NB4 (cell line): ENCODE measurements around the gene ADCYAP1.

ENCODE experiments used
- TF ChIP-seq, protein P1 (sequence below): IDR thresholded peaks from one replicate; pipeline ENCODE4 v1.5.1; 2012; ENCODE audit warnings: low read depth, low read length
- TF ChIP-seq, protein P2 (sequence below): IDR thresholded peaks from 2 replicates; pipeline ENCODE4 v1.6.1; 2011; ENCODE audit warnings: low read depth, low read length

DNA sequence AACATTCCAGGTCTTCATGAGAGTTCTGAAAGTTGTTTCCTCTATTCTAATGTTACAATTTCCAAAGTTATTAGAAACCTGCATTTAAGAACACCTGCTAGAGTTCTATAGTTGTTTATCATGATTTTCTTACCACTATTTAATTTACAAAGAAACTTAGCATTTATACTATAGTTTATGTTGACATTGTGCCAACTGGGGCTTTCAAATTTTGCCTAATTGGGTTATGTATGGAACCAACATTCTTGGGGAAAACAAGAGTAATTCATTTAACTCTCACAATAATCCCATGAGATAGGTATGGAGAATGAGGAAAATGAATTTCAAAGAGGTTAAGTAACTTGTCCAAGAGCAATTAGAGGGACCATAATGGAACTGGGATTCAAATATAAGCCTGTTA lies 28.8 kb upstream of the ADCYAP1 start:
- TF ChIP-seq, protein P1, sequence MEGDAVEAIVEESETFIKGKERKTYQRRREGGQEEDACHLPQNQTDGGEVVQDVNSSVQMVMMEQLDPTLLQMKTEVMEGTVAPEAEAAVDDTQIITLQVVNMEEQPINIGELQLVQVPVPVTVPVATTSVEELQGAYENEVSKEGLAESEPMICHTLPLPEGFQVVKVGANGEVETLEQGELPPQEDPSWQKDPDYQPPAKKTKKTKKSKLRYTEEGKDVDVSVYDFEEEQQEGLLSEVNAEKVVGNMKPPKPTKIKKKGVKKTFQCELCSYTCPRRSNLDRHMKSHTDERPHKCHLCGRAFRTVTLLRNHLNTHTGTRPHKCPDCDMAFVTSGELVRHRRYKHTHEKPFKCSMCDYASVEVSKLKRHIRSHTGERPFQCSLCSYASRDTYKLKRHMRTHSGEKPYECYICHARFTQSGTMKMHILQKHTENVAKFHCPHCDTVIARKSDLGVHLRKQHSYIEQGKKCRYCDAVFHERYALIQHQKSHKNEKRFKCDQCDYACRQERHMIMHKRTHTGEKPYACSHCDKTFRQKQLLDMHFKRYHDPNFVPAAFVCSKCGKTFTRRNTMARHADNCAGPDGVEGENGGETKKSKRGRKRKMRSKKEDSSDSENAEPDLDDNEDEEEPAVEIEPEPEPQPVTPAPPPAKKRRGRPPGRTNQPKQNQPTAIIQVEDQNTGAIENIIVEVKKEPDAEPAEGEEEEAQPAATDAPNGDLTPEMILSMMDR: no peak
- TF ChIP-seq, protein P2, sequence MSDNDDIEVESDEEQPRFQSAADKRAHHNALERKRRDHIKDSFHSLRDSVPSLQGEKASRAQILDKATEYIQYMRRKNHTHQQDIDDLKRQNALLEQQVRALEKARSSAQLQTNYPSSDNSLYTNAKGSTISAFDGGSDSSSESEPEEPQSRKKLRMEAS: no peak
